GM12873 (cell line): ENCODE data around the gene ZBTB21.

ENCODE experiments used
- TF ChIP-seq, protein P1 (sequence below): IDR thresholded peaks from 2 replicates; pipeline ENCODE4 v1.5.1; 2012; ENCODE audit warnings: low read depth, mild to moderate bottlenecking, moderate library complexity, low read length, control low read depth; ENCODE audit not compliant: insufficient read depth; ENCODE audit errors: missing control alignments

The ZBTB21 gene

DNA sequence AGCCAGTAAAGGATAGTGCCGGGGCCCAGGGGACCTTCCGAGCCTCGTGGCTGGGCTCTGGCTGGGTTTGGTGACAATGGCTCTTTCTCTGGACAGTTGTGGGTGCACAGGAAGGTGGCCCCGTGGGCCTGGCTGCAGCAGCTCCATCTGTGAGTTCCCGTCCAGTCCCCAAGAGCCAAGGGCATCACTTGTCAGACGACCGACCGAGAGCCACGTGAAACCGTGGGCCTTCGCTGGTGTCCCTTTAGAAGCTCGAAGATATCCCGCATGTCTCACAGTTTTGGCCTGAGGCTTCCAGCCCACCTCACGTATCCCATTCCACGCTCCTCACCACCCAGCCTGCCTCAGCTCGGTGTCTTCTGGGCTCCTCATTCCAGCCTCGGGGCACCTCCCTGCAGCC is 33.8 kb upstream of the ZBTB21 start:
- TF ChIP-seq, protein P1, sequence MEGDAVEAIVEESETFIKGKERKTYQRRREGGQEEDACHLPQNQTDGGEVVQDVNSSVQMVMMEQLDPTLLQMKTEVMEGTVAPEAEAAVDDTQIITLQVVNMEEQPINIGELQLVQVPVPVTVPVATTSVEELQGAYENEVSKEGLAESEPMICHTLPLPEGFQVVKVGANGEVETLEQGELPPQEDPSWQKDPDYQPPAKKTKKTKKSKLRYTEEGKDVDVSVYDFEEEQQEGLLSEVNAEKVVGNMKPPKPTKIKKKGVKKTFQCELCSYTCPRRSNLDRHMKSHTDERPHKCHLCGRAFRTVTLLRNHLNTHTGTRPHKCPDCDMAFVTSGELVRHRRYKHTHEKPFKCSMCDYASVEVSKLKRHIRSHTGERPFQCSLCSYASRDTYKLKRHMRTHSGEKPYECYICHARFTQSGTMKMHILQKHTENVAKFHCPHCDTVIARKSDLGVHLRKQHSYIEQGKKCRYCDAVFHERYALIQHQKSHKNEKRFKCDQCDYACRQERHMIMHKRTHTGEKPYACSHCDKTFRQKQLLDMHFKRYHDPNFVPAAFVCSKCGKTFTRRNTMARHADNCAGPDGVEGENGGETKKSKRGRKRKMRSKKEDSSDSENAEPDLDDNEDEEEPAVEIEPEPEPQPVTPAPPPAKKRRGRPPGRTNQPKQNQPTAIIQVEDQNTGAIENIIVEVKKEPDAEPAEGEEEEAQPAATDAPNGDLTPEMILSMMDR: no peak

DNA sequence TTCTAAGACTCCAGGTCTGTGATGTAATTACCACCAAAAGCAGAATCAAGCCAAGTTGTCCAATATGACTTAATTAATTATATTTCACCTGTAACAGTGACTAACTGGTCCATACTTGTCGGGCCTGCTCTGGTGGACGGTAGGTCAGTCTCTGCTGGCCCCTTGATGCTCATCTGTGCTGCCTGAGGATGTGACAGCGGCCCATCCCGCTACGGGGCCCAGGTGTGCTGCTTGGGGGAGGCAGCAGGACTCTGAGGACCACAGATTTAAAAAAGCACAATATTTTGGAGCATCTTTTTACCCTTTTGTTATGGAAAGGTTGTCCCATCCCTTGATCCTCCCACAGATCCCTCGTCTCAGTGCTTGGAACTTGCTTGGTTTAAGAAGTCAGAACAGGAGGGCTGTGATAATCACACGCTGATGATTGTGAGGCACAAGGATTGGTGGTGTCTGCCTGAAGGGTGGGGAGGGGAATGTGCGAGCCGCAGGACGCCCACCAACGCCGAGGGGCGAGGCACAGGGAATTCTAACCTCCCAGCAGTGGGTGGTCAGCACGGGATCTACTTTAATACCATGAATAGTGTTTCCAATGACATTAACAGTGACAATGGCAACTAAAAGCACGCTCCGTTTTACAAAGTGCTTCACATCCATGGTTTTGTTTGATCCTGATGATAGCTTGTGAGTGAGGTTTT is 33.2 kb upstream of the ZBTB21 start:
- TF ChIP-seq, protein P1: no peak

DNA sequence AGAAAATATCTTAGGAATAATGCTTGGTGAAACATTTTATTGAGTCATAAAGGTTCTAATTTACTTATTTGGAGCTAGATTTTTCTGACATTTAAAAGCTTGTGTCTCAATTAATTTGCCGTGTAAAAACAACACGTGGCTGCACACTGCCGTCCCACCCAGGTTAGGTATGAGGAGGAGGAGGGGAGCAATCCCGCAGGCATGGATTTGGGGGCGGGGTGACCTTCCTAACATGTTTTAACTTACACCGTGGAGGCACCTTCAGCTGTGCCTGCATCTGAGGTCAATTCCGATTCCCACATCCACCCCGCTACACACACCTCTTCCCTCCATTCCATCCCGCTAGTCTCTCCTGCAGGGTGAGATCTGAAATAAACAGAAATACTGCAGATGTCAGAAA is 32.5 kb upstream of the ZBTB21 start:
- TF ChIP-seq, protein P1: no peak

DNA sequence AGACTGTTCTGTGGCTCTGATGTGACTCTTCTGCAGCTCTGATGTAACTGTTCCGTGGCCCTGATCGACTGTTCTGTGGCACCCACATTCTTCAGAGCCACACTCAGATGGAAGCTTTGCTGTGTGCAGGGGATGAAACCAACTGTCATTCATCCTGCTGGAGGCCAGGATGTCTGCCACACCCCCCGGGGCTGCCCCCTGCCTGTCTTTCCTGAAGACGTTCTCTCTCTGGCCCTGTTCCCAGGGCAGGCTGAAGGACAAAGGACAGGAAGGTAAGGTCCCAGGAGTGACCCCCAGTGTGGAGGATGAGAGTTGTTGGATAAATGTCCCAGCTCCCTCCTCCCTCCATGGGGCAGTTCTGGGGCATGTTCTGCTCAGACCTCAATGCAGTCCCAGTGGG is 31.6 kb upstream of the ZBTB21 start:
- TF ChIP-seq, protein P1: no peak

DNA sequence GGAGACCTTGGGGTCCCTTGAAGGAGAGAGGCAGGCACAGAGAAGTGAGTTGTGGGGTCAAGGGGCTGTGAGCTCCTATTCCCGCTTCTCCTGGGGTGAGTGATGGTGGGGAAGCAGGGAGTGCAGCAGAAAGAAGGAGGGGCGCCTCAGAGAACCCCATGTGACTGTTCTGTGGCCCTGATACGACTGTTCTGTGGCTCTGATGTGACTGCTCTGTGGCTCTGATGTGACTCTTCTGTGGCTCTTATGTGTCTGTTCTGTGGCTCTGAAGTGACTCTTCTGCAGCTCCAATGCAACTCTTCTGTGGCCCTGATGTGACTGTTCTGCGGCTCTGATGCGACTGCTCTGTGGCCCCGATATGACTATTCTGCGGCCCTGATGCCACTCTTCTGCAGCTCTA is 31.1 kb upstream of the ZBTB21 start:
- TF ChIP-seq, protein P1: no peak

DNA sequence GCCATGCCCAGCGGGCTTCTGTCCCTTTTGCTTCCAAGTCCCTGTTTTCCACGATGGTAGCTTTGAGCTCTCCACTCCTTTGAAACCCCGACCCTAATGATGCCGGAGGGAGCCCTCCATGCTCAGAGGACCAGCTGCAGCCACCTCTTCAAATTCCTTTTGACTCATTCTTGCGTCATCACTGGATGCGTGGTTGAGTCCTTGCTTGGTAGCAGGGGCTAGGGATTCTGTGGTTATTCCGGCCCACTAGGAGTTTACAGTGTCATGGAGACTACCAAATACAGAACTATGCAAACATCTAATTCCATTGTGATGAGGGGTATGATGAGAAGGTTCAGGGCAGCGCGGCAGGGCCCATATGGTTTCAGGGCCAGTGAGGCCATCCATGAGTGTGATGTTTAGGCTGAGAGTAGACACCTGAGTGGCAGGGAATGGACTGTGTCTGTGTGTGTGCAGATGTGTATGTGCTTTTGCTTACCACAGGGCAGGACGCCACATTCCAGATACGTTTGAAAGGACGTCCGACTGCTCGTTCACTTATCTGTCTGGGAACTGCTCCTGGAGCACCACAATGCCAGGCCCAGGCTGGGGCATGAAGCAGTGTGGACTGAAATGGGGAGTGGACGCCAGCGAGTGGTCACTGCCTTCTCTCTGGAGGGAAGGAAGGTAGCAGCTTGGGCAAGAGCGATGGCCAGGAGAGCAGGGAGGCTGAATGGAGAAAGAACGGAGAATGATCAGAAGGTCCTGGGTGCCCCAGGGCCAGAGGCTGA is 30.4 kb upstream of the ZBTB21 start:
- TF ChIP-seq, protein P1: no peak

DNA sequence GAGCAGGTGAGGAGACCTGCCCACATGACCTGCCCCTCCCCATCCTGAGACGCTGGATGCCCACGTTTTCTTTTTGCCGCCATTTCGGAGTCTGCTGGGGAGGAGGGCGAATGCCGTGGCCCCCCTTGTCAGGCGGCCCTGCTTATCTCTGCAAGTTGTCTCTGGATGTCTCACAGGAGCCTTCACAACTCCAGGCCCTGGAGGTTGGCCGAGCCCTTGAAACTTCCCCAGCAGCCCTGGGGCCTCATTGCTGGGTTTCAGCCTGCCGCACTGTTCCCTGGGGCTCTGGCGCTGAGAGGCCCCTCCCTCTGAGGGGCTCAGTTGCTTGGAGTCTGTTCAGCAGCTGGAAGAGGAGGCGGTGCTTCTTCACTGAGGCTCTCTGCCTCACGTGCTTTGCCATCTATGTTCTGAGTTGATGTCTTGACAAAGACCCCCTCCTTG is 29.8 kb upstream of the ZBTB21 start:
- TF ChIP-seq, protein P1: no peak
